Measurements from ENCODE around the gene PODNL1. TPM values are rescaled to one million over a fixed set of nuclear protein-coding genes. Genes with fewer than 3 reads are reported as not detected.

The PODNL1 gene
- polyA plus RNA-seq, 3 donors = 1.2 to 1.4 (median 1.3) TPM

DNA sequence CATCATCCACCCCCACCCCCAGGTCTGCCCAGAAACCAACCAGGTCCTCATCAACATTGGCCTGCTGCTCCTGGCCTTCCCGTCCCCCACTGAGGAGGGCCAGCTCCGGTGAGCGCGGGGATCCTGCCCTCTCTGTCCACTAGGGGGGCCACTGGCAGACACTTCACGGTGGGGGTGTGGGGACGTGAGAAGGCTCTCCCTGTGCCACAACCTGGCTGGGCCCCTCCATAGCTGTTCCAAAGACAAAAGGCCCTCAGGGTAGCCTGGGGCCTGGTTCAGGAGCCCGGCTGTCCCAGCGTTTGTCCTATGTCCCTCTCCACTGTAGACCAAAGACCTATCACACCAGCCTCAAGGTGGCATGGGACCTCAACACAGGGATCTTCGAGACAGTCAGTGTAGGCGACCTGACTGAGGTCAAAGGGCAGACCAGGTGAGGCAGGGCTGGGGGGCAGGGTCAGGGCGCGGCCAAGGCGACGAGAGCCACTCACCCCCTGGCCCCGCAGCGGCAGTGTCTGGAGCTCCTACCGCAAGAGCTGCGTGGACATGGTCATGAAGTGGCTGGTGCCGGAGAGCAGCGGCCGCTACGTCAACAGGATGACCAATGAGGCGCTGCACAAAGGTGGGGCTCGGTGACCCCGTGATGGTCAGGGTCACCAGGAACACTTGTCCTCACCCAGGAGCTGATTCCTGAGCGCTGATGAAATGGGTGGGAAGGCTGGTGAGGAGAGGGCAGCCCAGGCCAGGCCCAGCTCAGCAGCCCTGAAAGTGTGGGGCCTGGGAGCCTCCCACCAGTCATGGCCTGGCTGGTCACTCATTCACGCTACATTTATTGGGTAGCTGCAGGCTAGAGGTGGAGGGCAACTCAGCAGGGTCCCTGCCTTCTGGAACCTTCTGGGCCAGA is 22.0 kb upstream of the PODNL1 start:
- intact Hi-C loops (cut with micrococcal nuclease) = no loop called here
- H3K36me3 ChIP-seq (replicated peaks in 1 of 2; ENCODE audit: control insufficient read depth in 1 of 2, insufficient read depth in 2 of 2, low read length in 2 of 2) = peaks cover 78 to 95% of the 10 kb centered on the region in 2 donors
- peak overlapping the region in 4 of 7 donors; percentile 19 to 86 (median 51) for H3K27ac Mint-ChIP-seq

DNA sequence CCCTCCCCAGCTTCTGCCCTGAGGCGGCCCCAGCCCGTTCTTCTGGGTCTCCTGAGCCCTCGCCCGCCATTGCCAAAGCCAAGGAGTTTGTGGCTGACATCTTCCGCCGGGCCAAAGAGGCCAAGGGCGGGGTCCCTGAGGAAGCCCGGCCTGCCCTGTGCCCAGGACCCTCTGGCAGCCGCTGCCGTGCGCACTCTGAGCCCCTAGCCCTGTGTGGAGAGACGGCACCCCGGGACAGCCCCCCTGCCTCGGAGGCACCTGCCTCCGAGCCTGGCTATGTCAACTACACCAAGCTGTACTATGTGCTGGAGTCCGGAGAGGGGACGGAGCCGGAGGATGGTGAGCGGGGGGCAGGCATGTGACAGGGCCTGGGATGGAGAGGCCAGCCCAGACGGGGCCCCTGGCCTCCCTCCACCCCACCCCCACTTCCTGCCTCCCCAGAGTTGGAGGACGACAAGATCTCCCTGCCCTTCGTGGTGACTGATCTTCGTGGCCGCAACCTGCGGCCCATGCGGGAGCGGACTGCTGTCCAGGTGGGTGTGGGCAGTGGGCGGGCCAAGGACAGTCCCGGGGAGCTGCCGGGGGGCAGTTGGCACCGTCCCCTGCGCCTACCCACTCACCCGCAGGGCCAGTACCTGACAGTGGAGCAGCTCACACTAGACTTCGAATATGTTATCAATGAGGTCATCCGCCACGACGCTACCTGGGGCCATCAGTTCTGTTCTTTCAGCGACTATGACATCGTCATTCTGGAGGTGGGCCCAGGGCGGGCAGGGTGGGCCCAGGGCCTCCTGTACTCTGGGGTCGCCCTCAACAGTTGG is 21.1 kb upstream of the PODNL1 start:
- Histone ChIP-seq H3K27me3 (ENCODE audit: control insufficient read depth in 2 of 2, insufficient read depth in 2 of 2, low read length in 2 of 2) (no peaks in the 10 kb centered on the region), H3K9ac (ENCODE audit: insufficient read depth, low read length, poor library complexity, severe bottlenecking) (no peak overlapping the region), H3K9me3 (replicated peaks in 1 of 2; ENCODE audit: control insufficient read depth in 1 of 2, insufficient read depth in 1 of 2, low read length in 2 of 2) (no peaks in the 10 kb centered on the region), H4K20me1 (ENCODE audit: insufficient read depth, low read length) (peaks cover 25% of the 10 kb centered on the region), H3K4me1 (ENCODE audit: control insufficient read depth in 1 of 2, insufficient read depth in 2 of 2, low read length in 2 of 2) (no peaks in the 10 kb centered on the region), H3K4me2 (replicated peaks; ENCODE audit: extremely low read depth, low read length, poor library complexity, severe bottlenecking) (no peak overlapping the region), H2AFZ (ENCODE audit: insufficient read depth, low read depth, low read length, poor library complexity, severe bottlenecking) (no peak overlapping the region), H3K27ac (ENCODE audit: low read depth in 1 of 2, low read length in 2 of 2) (no peak overlapping the region), H3K4me3 (replicated peaks in 1 of 3; ENCODE audit: low read depth in 2 of 3, low read length in 3 of 3) (no peak overlapping the region), H3K79me2 (ENCODE audit: insufficient read depth, low read length) (peaks cover 14% of the 10 kb centered on the region), H3K36me3 (replicated peaks in 1 of 2; ENCODE audit: control insufficient read depth in 1 of 2, insufficient read depth in 2 of 2, low read length in 2 of 2) (peaks cover 77 to 95% of the 10 kb centered on the region in 2 donors)
- 89% methylated on average over 40 of the region's 41 CpGs for WGBS (ENCODE audit: insufficient coverage)
- Mint-ChIP-seq H3K27me3 (ENCODE audit: low read depth in 3 of 3) (no peaks in the 10 kb centered on the region), H3K4me3 (no peak overlapping the region), H3K36me3 (peaks cover 50 to 81% of the 10 kb centered on the region in 2 donors), H3K4me1 (no peaks in the 10 kb centered on the region), H3K9me3 (no peaks in the 10 kb centered on the region), H3K27ac (peak overlapping the region in 2 of 7 donors; percentile 19 to 68)
- intact Hi-C loops (cut with micrococcal nuclease) = no loop called here
- no peak for DNase-seq
- TF ChIP-seq, protein P1, sequence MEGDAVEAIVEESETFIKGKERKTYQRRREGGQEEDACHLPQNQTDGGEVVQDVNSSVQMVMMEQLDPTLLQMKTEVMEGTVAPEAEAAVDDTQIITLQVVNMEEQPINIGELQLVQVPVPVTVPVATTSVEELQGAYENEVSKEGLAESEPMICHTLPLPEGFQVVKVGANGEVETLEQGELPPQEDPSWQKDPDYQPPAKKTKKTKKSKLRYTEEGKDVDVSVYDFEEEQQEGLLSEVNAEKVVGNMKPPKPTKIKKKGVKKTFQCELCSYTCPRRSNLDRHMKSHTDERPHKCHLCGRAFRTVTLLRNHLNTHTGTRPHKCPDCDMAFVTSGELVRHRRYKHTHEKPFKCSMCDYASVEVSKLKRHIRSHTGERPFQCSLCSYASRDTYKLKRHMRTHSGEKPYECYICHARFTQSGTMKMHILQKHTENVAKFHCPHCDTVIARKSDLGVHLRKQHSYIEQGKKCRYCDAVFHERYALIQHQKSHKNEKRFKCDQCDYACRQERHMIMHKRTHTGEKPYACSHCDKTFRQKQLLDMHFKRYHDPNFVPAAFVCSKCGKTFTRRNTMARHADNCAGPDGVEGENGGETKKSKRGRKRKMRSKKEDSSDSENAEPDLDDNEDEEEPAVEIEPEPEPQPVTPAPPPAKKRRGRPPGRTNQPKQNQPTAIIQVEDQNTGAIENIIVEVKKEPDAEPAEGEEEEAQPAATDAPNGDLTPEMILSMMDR (IDR thresholded peaks at IDR 0.05) = no peak

More for the DNA sequence above, 22.0 kb upstream of the PODNL1 start:
- TF ChIP-seq, protein P1 (IDR thresholded peaks at IDR 0.05) = peak; percentile 28
- 98% methylated on average over 18 of the region's 27 CpGs for WGBS (ENCODE audit: insufficient coverage)
- H3K9ac ChIP-seq (ENCODE audit: insufficient read depth, low read length, poor library complexity, severe bottlenecking) = no peak overlapping the region
- H4K20me1 ChIP-seq (ENCODE audit: insufficient read depth, low read length) = peaks cover 18% of the 10 kb centered on the region
- H3K4me3 ChIP-seq (replicated peaks in 1 of 3; ENCODE audit: low read depth in 2 of 3, low read length in 3 of 3) = no peak overlapping the region
- H3K27ac ChIP-seq (ENCODE audit: low read depth in 1 of 2, low read length in 2 of 2) = no peak overlapping the region
- Mint-ChIP-seq H3K9me3 (no peaks in the 10 kb centered on the region), H3K36me3 (peaks cover 54 to 81% of the 10 kb centered on the region in 2 donors), H3K4me1 (no peaks in the 10 kb centered on the region), H3K27me3 (ENCODE audit: low read depth in 3 of 3) (no peaks in the 10 kb centered on the region), H3K4me3 (no peak overlapping the region)
- H3K27me3 ChIP-seq (ENCODE audit: control insufficient read depth in 2 of 2, insufficient read depth in 2 of 2, low read length in 2 of 2) = no peaks in the 10 kb centered on the region
- H3K79me2 ChIP-seq (ENCODE audit: insufficient read depth, low read length) = peaks cover 9% of the 10 kb centered on the region
- H3K9me3 ChIP-seq (replicated peaks in 1 of 2; ENCODE audit: control insufficient read depth in 1 of 2, insufficient read depth in 1 of 2, low read length in 2 of 2) = no peaks in the 10 kb centered on the region
- H2AFZ ChIP-seq (ENCODE audit: insufficient read depth, low read depth, low read length, poor library complexity, severe bottlenecking) = no peak overlapping the region
- H3K4me2 ChIP-seq (replicated peaks; ENCODE audit: extremely low read depth, low read length, poor library complexity, severe bottlenecking) = no peak overlapping the region
- DNase-seq = peak in 1 of 3 donors; percentile 8
- no peaks in the 10 kb centered on the region for H3K4me1 ChIP-seq (ENCODE audit: control insufficient read depth in 1 of 2, insufficient read depth in 2 of 2, low read length in 2 of 2)
